Body of pancreas (tissue), 4 donors: ENCODE measurements around the gene SCN9A.

Experiments used
- POLR2A ChIP-seq, 3 donors: fragments of 450-650 bp; IDR thresholded peaks; one replicate each; pipeline ENCODE4 v1.6.1; 2016; ENCODE audit warnings: antibody characterized with exemption in 3 of 3, mild to moderate bottlenecking in 2 of 3
- TF ChIP-seq, protein P1 (sequence below), 7 experiments: fragments of 450-650 bp in 4 of 7; fragments of 200-600 bp in 3 of 7; sonication (generic) in 3 of 7; IDR thresholded peaks; one replicate each; pipeline ENCODE4 v1.5.1; 2016 to 2019; ENCODE audit warnings: antibody characterized with exemption in 7 of 7

DNA sequence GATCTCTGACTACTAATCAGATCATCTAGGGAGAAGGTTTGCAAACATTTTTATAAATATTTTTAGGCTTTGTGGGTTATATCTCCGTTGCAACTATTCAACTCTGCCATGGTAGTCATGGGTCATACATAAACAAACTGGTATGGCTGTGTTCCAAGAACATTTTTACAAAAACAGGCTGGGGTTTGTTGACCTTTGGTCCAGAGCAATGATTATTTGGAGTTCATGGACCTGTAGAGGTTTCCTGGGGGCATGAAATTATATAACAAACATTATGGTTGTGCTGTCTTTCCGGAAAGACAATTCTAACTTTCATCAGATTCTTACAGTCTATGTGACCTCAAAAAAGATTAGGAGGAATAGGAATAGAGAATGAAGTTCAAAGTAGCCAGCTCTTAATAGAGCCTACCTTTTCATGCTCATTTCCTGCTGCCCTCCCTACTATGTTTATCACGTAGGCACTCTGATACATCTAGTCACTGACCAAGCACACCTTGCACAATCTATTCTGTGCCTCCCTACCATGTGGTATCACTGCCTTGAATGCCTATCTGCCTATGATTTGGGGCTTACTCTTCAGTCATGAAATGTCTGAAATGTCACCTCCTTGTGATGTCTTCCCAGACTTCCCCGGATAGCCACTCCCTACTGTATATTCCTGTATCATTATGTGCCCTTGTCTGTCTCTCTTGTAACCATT, 145.6 kb downstream of the SCN9A start:
- TF ChIP-seq, protein P1, sequence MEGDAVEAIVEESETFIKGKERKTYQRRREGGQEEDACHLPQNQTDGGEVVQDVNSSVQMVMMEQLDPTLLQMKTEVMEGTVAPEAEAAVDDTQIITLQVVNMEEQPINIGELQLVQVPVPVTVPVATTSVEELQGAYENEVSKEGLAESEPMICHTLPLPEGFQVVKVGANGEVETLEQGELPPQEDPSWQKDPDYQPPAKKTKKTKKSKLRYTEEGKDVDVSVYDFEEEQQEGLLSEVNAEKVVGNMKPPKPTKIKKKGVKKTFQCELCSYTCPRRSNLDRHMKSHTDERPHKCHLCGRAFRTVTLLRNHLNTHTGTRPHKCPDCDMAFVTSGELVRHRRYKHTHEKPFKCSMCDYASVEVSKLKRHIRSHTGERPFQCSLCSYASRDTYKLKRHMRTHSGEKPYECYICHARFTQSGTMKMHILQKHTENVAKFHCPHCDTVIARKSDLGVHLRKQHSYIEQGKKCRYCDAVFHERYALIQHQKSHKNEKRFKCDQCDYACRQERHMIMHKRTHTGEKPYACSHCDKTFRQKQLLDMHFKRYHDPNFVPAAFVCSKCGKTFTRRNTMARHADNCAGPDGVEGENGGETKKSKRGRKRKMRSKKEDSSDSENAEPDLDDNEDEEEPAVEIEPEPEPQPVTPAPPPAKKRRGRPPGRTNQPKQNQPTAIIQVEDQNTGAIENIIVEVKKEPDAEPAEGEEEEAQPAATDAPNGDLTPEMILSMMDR (IDR thresholded peaks at IDR 0.05) = no peak
- TF ChIP-seq POLR2A (IDR thresholded peaks at IDR 0.05) = no peak
